ENCODE results near the gene MBTD1.

- TF ChIP-seq POLR2A (IDR thresholded peaks at IDR 0.05) (no peak), CTCF (IDR thresholded peaks at IDR 0.05) (no peak)
Observed at GRCh38 chr17:51244041-51244440, 15.8 kb downstream of the MBTD1 start.

Measured in body of pancreas (tissue), 4 donors.